HEK293 (cell line): ENCODE measurements around the gene TLCD3A.

Source experiments
- GLI2 ChIP-seq: fragments of 450-650 bp; formaldehyde crosslinking; IDR thresholded peaks from 2 replicates; pipeline ENCODE4; 2017; ENCODE audit warnings: missing biosample characterization, missing genetic modification characterization, low read depth, borderline replicate concordance
- GLI4 ChIP-seq: fragments of 450-650 bp; formaldehyde crosslinking; IDR thresholded peaks from 2 replicates; pipeline ENCODE4 v1.5.1; 2016; ENCODE audit warnings: missing biosample characterization, missing genetic modification characterization
- GLIS1 ChIP-seq: fragments of 450-650 bp; formaldehyde crosslinking; IDR thresholded peaks from 2 replicates; pipeline ENCODE4 v1.5.1; 2016; ENCODE audit warnings: missing biosample characterization, missing genetic modification characterization
- KLF10 ChIP-seq: fragments of 450-650 bp; IDR thresholded peaks from 2 replicates; pipeline ENCODE4 v1.5.1; 2018; ENCODE audit warnings: missing biosample characterization, mild to moderate bottlenecking, missing genetic modification characterization
- KLF9 ChIP-seq: fragments of 450-650 bp; formaldehyde crosslinking; IDR thresholded peaks from 2 replicates; pipeline ENCODE4 v1.5.1; 2016; ENCODE audit warnings: missing biosample characterization, missing genetic modification characterization, low read depth
- SCRT1 ChIP-seq: fragments of 450-650 bp; formaldehyde crosslinking; IDR thresholded peaks from 2 replicates; pipeline ENCODE4 v1.5.1; 2016; ENCODE audit warnings: missing biosample characterization, missing genetic modification characterization, borderline replicate concordance
- SP3 ChIP-seq: fragments of 450-650 bp; formaldehyde crosslinking; IDR thresholded peaks from 2 replicates; pipeline ENCODE4 v1.5.1; 2016; ENCODE audit warnings: missing biosample characterization, missing genetic modification characterization
- ZBTB11 ChIP-seq: fragments of 450-650 bp; formaldehyde crosslinking; conservative IDR thresholded peaks from 2 replicates; pipeline ENCODE4 v1.5.1; 2016; ENCODE audit warnings: low read depth, missing biosample characterization, missing genetic modification characterization
- ZBTB8A ChIP-seq: fragments of 450-650 bp; formaldehyde crosslinking; IDR thresholded peaks from 2 replicates; pipeline ENCODE4 v1.5.1; 2016; ENCODE audit warnings: missing biosample characterization, missing genetic modification characterization
- ZEB2 ChIP-seq: fragments of 450-650 bp; formaldehyde crosslinking; IDR thresholded peaks from 2 replicates; pipeline ENCODE4 v1.5.1; 2016; ENCODE audit warnings: missing biosample characterization, missing genetic modification characterization
- ZFHX2 ChIP-seq: fragments of 450-650 bp; formaldehyde crosslinking; conservative IDR thresholded peaks from 2 replicates; pipeline ENCODE4 v1.5.1; 2016; ENCODE audit warnings: missing biosample characterization, missing genetic modification characterization
- ZNF114 ChIP-seq: fragments of 450-650 bp; formaldehyde crosslinking; IDR thresholded peaks from 2 replicates; pipeline ENCODE4 v1.5.0; 2017; ENCODE audit warnings: missing biosample characterization, missing genetic modification characterization
- ZNF202 ChIP-seq: fragments of 450-650 bp; formaldehyde crosslinking; IDR thresholded peaks from 2 replicates; pipeline ENCODE4 v1.5.1; 2016; ENCODE audit warnings: missing biosample characterization, missing genetic modification characterization, borderline replicate concordance
- ZNF221 ChIP-seq: fragments of 450-650 bp; formaldehyde crosslinking; IDR thresholded peaks from 2 replicates; pipeline ENCODE4 v1.5.1; 2017; ENCODE audit warnings: missing biosample characterization, missing genetic modification characterization, borderline replicate concordance
- ZNF324 ChIP-seq: fragments of 450-650 bp; formaldehyde crosslinking; IDR thresholded peaks from 2 replicates; pipeline ENCODE4 v1.5.1; 2016; ENCODE audit warnings: missing biosample characterization, missing genetic modification characterization
- ZNF341 ChIP-seq: fragments of 450-650 bp; formaldehyde crosslinking; IDR thresholded peaks from 2 replicates; pipeline ENCODE4; 2016; ENCODE audit warnings: low read depth, missing biosample characterization, missing genetic modification characterization
- ZNF398 ChIP-seq: fragments of 450-650 bp; formaldehyde crosslinking; IDR thresholded peaks from 2 replicates; pipeline ENCODE4 v1.5.1; 2017; ENCODE audit warnings: missing biosample characterization, missing genetic modification characterization
- ZNF501 ChIP-seq: fragments of 450-650 bp; formaldehyde crosslinking; IDR thresholded peaks from 2 replicates; pipeline ENCODE4 v1.5.1; 2016; ENCODE audit warnings: missing biosample characterization, missing genetic modification characterization
- ZNF530 ChIP-seq: fragments of 450-650 bp; formaldehyde crosslinking; IDR thresholded peaks from 2 replicates; pipeline ENCODE4 v1.5.1; 2016; ENCODE audit warnings: low read depth, missing biosample characterization, missing genetic modification characterization
- ZNF555 ChIP-seq: fragments of 450-650 bp; formaldehyde crosslinking; conservative IDR thresholded peaks from 2 replicates; pipeline ENCODE4 v1.5.1; 2017; ENCODE audit warnings: missing biosample characterization, mild to moderate bottlenecking, missing genetic modification characterization, inconsistent platforms
- ZNF580 ChIP-seq: fragments of 450-650 bp; formaldehyde crosslinking; IDR thresholded peaks from 2 replicates; pipeline ENCODE4 v1.5.1; 2016; ENCODE audit warnings: missing biosample characterization, missing genetic modification characterization
- ZNF660 ChIP-seq: fragments of 450-650 bp; IDR thresholded peaks from 2 replicates; pipeline ENCODE4 v1.5.1; 2018; ENCODE audit warnings: missing biosample characterization, mild to moderate bottlenecking, missing genetic modification characterization
- ZNF76 ChIP-seq: fragments of 450-650 bp; formaldehyde crosslinking; IDR thresholded peaks from 2 replicates; pipeline ENCODE4; 2016; ENCODE audit warnings: low read depth, missing biosample characterization, missing genetic modification characterization, borderline replicate concordance
- ZSCAN4 ChIP-seq: fragments of 450-650 bp; formaldehyde crosslinking; IDR thresholded peaks from 2 replicates; pipeline ENCODE4 v1.5.1; 2017; ENCODE audit warnings: missing biosample characterization, missing genetic modification characterization
- ZSCAN5A ChIP-seq: fragments of 450-650 bp; formaldehyde crosslinking; IDR thresholded peaks from 2 replicates; pipeline ENCODE4 v1.5.1; 2016; ENCODE audit warnings: missing biosample characterization, missing genetic modification characterization
- ZXDB ChIP-seq: fragments of 450-650 bp; formaldehyde crosslinking; IDR thresholded peaks from 2 replicates; pipeline ENCODE4 v1.5.1; 2016; ENCODE audit warnings: missing biosample characterization, missing genetic modification characterization

TLCD3A gene

GRCh38 chr17:732067-732901 is at the start of gene TLCD3A (continued):
- peak; percentile 45 for TF ChIP-seq ZFHX2 (tag by site-specific recombination)
- TF ChIP-seq ZSCAN5A (tag by site-specific recombination): 0 out of 2 replicates have a peak, but pooled peaks have one; percentile 5
- peak; percentile 39; the same call in 1 of the 2 replicates for TF ChIP-seq ZNF324 (tag by site-specific recombination)
- TF ChIP-seq ZBTB11 (tag by site-specific recombination): 0 out of 2 replicates have a peak, but pooled peaks have one; percentile 31
- TF ChIP-seq ZNF221 (tag by site-specific recombination): no peak
- TF ChIP-seq ZBTB8A (tag by site-specific recombination): peak; percentile 33; the same call in 1 of the 2 replicates
- TF ChIP-seq GLI2 (tag by site-specific recombination): no peak
- peak; percentile 29; the same call in 1 of the 2 replicates for TF ChIP-seq ZNF660 (tag by site-specific recombination)
- peak; percentile 93 for TF ChIP-seq ZNF341
- no peak for TF ChIP-seq ZNF114 (tag by site-specific recombination)
- peak; percentile 41; the same call in 1 of the 2 replicates for TF ChIP-seq ZNF76 (tag by site-specific recombination)
- TF ChIP-seq ZNF580 (tag by site-specific recombination): 0 out of 2 replicates have a peak, but pooled peaks have one; percentile 11
- TF ChIP-seq ZXDB (tag by site-specific recombination): no peak
- TF ChIP-seq SCRT1 (tag by site-specific recombination): no peak
- TF ChIP-seq GLIS1 (tag by site-specific recombination): no peak; the same call in 1 of the 2 replicates
- TF ChIP-seq ZNF202 (tag by site-specific recombination): no peak
- TF ChIP-seq ZNF501 (tag by site-specific recombination): no peak
- TF ChIP-seq ZNF530 (tag by site-specific recombination): no peak
- TF ChIP-seq ZSCAN4 (tag by site-specific recombination): no peak
- 0 out of 2 replicates have a peak, but pooled peaks have one; percentile 35 for TF ChIP-seq ZEB2
- peak; percentile 73 for TF ChIP-seq SP3 (tag by site-specific recombination)
- TF ChIP-seq GLI4 (tag by site-specific recombination): 0 out of 2 replicates have a peak, but pooled peaks have one; percentile 24
- TF ChIP-seq KLF10: peak; percentile 32; the same call in 1 of the 2 replicates
- peak; percentile 87 for TF ChIP-seq ZNF398 (tag by site-specific recombination)
- peak; percentile 56 for TF ChIP-seq KLF9
- TF ChIP-seq ZNF555 (tag by site-specific recombination): no peak
